Skeletal muscle tissue (tissue), 4 donors: Measurements from ENCODE around the gene ZNF816. TPM values are rescaled to one million over a fixed set of nuclear protein-coding genes. Genes with fewer than 3 reads are reported as not detected.
A peak's percentile ranks its signal among the peaks of the same experiment; 100 is the strongest.
"Not testable (repeated sequence)": the region's sequence is repeated elsewhere in the genome, so short reads cannot be mapped to it uniquely, and the experiment has no call there.

Experiments used
- H3K27ac ChIP-seq: one replicate; pipeline ENCODE4 v1.7.0; 2013; ENCODE audit warnings: mild to moderate bottlenecking, low read depth, low read length, inconsistent platforms
- H3K27me3 ChIP-seq, 3 donors: one replicate each; pipeline ENCODE4 v1.7.0; 2013; ENCODE audit warnings: low read length in 3 of 3; ENCODE audit not compliant: control insufficient read depth in 3 of 3, insufficient read depth in 3 of 3
- H3K36me3 ChIP-seq, 3 donors: one replicate each; pipeline ENCODE4 v1.7.0; 2013; ENCODE audit warnings: low read length in 3 of 3; ENCODE audit not compliant: control insufficient read depth in 3 of 3, insufficient read depth in 3 of 3
- H3K4me1 ChIP-seq, 3 donors: one replicate each; pipeline ENCODE4 v1.7.0; 2013; ENCODE audit warnings: low read length in 3 of 3, mild to moderate bottlenecking in 3 of 3; ENCODE audit not compliant: control insufficient read depth in 3 of 3, insufficient read depth in 3 of 3
- H3K4me3 ChIP-seq, 3 donors: one replicate each; pipeline ENCODE4 v1.7.0; 2013; ENCODE audit warnings: low read length in 3 of 3
- H3K9ac ChIP-seq, 3 donors: one replicate each; pipeline ENCODE4 v1.7.0; 2013; ENCODE audit warnings: low read length in 3 of 3, mild to moderate bottlenecking in 3 of 3, moderate library complexity in 2 of 3, low read depth in 1 of 3
- H3K9me3 ChIP-seq, 3 donors: one replicate each; pipeline ENCODE4 v1.7.0; 2013; ENCODE audit warnings: low read length in 3 of 3; ENCODE audit not compliant: control insufficient read depth in 3 of 3
- total RNA-seq: library from RNA; depleted of rRNA; stranded (reverse); fragments of >200 nt; gene quantifications from one replicate; pipeline ENCODE4 v1.2.3, GENCODE V29; 2014
- donor health status: Osteomylitis.

Gene ZNF816
- total RNA-seq, 1 donor from 2014 or later: 6.8 TPM

DNA sequence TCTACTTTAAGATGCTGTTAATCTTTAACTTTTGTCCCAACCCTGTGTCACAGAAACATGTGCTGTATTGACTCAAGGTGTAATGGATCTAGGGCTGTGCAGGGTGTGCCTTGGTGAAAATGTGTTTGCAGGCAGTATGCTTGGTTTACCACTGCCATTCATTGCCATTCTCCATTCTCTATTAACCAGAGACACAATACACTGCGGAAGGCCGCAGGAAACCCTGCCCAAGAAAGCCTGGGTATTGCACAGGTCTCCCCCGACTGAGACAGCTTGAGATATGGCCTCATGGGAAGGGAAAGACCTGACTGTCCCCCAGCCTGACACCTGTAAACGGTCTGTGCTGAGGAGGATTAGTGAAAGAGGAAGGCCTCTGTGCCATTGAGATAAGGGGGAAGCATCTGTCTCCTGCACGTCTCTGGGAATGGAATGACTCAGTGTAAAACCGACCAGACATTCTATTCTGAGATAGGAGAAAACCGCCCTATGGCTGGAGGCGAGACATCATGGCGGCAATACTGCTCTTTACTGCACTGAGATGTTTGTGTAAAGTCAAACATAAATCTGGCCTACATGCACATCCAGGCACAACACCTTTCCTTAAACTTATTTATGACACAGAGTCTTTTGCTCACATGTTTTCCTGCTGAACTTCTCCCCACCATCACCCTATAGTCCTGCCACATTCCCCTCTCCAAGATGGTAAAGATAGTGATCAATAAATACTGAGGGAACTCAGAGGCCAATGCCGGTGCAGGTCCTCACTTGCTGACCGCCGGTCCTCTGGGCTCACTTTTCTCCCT is 26.3 kb downstream of the ZNF816 start:
- no peak overlapping the region for H3K9ac ChIP-seq
- no peaks in the 10 kb centered on the region for H3K36me3 ChIP-seq

GRCh38 chr19:52935434-52935833 is 27.2 kb downstream of the ZNF816 start:
- Histone ChIP-seq H3K36me3 (no peaks in the 10 kb centered on the region), H3K9me3 (peaks cover 0 to 2% (median 0%) of the 10 kb centered on the region in 3 donors), H3K4me3 (no peak overlapping the region), H3K27ac (no peak overlapping the region), H3K9ac (no peak overlapping the region), H3K27me3 (no peaks in the 10 kb centered on the region), H3K4me1 (no peaks in the 10 kb centered on the region)

More for the DNA sequence above, 26.3 kb downstream of the ZNF816 start:
- no peak overlapping the region for H3K4me3 ChIP-seq
- no peak overlapping the region for H3K27ac ChIP-seq
- peaks cover 0 to 2% (median 0%) of the 10 kb centered on the region in 3 donors for H3K9me3 ChIP-seq
- H3K27me3 ChIP-seq: no peaks in the 10 kb centered on the region
- H3K4me1 ChIP-seq: no peaks in the 10 kb centered on the region

DNA sequence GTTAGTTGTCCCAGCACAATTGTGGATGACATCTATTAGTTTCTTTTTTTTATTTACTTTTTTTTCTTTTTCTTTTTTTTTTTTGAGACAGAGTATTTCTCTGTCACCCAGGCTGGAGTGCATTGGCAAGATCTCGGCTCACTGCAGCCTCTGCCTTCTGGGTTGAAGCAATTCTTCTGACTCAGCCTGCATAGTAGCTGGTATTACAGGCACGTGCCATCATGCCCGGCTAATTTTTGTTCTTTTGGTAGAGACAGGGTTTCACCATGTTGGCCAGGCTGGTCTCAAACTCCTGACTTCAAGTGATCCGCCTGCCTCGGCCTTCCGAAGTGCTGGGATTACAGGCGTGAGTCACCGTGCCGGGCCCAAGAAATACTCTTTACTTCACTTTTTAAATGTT is 38.0 kb downstream of the ZNF816 start:
- H3K4me1 ChIP-seq: peaks cover 8 to 13% (median 11%) of the 10 kb centered on the region in 3 donors
- not testable (repeated sequence) for H3K27me3 ChIP-seq, H3K27ac ChIP-seq, H3K9ac ChIP-seq, H3K9me3 ChIP-seq, H3K36me3 ChIP-seq, H3K4me3 ChIP-seq

- Histone ChIP-seq H3K27ac (peak overlapping the region; percentile 44), H3K27me3 (no peaks in the 10 kb centered on the region), H3K36me3 (peaks cover 0 to 3% (median 0%) of the 10 kb centered on the region in 3 donors), H3K9me3 (no peaks in the 10 kb centered on the region), H3K9ac (peak overlapping the region in 2 of 3 donors; percentile 16 to 43), H3K4me1 (peaks cover 8 to 13% (median 11%) of the 10 kb centered on the region in 3 donors), H3K4me3 (peak overlapping the region; percentile 62 to 97 (median 77))
Measured at GRCh38 chr19:52923778-52924593, 38.7 kb downstream of the ZNF816 start.

DNA sequence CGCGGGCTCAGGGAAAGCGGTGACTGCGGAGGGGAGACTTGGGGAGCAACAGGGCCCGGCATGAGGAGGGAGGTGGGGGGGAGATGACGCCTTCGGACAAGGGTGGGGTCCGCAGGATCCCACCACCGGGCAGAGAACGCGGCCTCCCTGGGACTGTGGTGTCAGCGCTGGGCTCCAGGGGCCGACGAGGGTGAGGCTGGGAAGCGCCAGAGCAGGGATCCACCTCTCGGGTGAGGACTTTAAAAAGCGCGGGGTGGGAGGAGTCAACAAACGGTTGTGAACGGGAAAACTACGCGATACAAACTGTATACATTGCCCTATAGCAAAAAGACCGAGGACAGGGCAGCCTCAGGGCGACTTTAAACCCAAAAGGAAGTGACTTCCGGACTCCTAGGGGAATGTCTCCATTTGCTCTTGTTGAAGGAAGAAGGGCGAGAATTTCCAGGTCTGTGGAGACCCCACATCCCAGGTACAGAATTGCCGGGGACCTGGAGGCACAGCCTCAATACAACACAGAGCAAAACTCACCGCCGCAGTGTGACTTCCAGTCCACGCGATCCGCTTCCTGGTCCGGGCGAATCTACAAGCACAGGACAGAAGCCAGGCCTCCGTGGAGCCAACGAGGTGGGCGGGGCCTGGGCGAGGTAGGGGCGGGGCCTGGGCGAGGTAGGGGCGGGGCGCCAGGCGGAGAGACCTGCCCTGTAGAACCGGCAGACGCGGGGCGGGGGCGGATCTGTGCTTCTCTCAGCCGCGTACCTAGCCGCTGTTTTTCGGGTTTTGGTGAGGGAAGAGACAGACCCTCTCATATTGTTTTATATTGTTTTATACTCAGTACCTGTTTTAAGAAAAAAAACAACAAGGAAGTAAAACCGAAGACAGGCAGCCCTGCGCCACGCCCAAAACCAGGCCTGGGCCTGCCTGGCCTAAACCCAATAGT is 39.6 kb downstream of the ZNF816 start, which contains the start of gene ZNF888:
TSS of gene ZNF888 (minus strand) at position 588 of the 937 bp plus-strand sequence. CDS start 5,555 bp downstream, outside the sequence.
- Histone ChIP-seq H3K27me3 (no peaks in the 10 kb centered on the region), H3K36me3 (no peaks in the 10 kb centered on the region), H3K27ac (peak within 1 kb of the TSS; percentile 44), H3K4me1 (peaks cover 8 to 13% (median 11%) of the 10 kb centered on the region in 3 donors), H3K9me3 (no peaks in the 10 kb centered on the region), H3K9ac (peak within 1 kb of the TSS; percentile 75 to 89 (median 76)), H3K4me3 (peak within 1 kb of the TSS; percentile 62 to 97 (median 77))

DNA sequence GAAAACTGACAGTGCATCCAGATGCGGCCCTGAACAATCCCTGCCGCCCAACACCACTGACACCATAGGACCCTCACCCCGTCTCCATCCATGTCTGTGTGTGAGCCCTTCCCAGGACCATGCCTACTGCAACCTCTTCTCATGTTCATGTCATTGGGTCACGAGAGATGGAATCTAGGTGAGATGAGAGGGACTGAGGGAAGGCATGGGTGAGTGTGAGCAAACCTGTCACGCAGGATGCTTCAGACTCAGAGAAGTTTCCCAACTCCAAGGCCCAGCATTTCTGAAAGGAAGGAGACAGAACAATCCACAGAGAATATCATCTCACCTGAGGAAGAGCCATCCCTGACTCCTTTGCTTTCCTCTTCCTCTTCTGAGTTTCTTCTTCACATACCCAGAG is 45.1 kb downstream of the ZNF816 start:
- peaks cover 0 to 4% (median 4%) of the 10 kb centered on the region in 3 donors for H3K4me1 ChIP-seq
- peaks cover 0 to 2% (median 0%) of the 10 kb centered on the region in 3 donors for H3K36me3 ChIP-seq
- H3K9me3 ChIP-seq: no peaks in the 10 kb centered on the region
- peaks cover 0 to 4% (median 0%) of the 10 kb centered on the region in 3 donors for H3K27me3 ChIP-seq
- H3K27ac ChIP-seq: no peak overlapping the region
- no peak overlapping the region for H3K9ac ChIP-seq
- H3K4me3 ChIP-seq: no peak overlapping the region

DNA sequence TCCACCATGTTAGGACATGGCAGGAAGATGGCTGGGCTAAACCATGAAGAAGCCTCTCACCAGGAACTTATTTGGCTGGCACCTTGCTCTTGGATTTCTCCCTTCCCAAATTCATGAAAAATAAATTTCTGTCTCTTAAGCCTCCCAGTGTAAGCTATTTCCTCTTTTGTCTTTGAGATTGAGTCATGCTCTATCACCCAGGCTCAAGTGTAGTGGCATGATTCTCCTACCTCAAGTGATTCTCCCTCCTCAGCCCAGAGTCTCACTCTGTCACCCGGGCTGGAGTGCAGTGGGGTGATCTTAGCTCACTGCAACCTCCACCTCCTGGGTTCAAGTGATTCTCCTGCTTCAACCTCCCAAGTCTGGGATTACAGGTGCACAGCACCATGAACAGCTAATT is 52.0 kb downstream of the ZNF816 start:
- Histone ChIP-seq H3K4me1 (no peaks in the 10 kb centered on the region), H3K27ac (no peak overlapping the region), H3K4me3 (no peak overlapping the region), H3K9me3 (no peaks in the 10 kb centered on the region), H3K36me3 (peaks cover 0 to 9% (median 3%) of the 10 kb centered on the region in 3 donors), H3K27me3 (no peaks in the 10 kb centered on the region), H3K9ac (no peak overlapping the region)

GRCh38 chr19:52904052-52904780 is 58.5 kb downstream of the ZNF816 start:
- not testable (repeated sequence) for H3K27me3 ChIP-seq, H3K9me3 ChIP-seq, H3K9ac ChIP-seq, H3K4me3 ChIP-seq, H3K36me3 ChIP-seq, H3K4me1 ChIP-seq, H3K27ac ChIP-seq

- H3K4me3 ChIP-seq: no peak overlapping the region
- H3K36me3 ChIP-seq: peaks cover 0 to 3% (median 0%) of the 10 kb centered on the region in 3 donors
- no peaks in the 10 kb centered on the region for H3K9me3 ChIP-seq
- H3K27ac ChIP-seq: no peak overlapping the region
- H3K4me1 ChIP-seq: peaks cover 4 to 10% (median 5%) of the 10 kb centered on the region in 3 donors
- H3K9ac ChIP-seq: no peak overlapping the region
- H3K27me3 ChIP-seq: no peaks in the 10 kb centered on the region
Measured at GRCh38 chr19:52901842-52902241, 60.8 kb downstream of the ZNF816 start.
